SK-N-SH (cell line): ENCODE measurements around the gene IFT172.

Experiments
- EP300 ChIP-seq, 2 experiments: IDR thresholded peaks; 2 replicates each; pipeline versions ENCODE4 v1.4.0 to v1.6.1; 2012; ENCODE audit warnings: borderline replicate concordance in 1 of 2, low read depth in 1 of 2, low read length in 1 of 2
- TF ChIP-seq, protein P1 (sequence below): fragments of 200-600 bp; sonication (generic); IDR thresholded peaks from 2 replicates; pipeline ENCODE4 v1.6.1; 2017; ENCODE audit warnings: antibody characterized with exemption, mild to moderate bottlenecking, moderate library complexity
- TF ChIP-seq, protein P2 (sequence below): IDR thresholded peaks from 2 replicates; pipeline ENCODE4 v1.4.0; 2012; ENCODE audit warnings: low read depth, borderline replicate concordance
- TF ChIP-seq, protein P3 (sequence below): IDR thresholded peaks from 2 replicates; pipeline ENCODE4 v1.6.1; 2012; ENCODE audit warnings: mild to moderate bottlenecking, low read depth, low read length, moderate library complexity

DNA sequence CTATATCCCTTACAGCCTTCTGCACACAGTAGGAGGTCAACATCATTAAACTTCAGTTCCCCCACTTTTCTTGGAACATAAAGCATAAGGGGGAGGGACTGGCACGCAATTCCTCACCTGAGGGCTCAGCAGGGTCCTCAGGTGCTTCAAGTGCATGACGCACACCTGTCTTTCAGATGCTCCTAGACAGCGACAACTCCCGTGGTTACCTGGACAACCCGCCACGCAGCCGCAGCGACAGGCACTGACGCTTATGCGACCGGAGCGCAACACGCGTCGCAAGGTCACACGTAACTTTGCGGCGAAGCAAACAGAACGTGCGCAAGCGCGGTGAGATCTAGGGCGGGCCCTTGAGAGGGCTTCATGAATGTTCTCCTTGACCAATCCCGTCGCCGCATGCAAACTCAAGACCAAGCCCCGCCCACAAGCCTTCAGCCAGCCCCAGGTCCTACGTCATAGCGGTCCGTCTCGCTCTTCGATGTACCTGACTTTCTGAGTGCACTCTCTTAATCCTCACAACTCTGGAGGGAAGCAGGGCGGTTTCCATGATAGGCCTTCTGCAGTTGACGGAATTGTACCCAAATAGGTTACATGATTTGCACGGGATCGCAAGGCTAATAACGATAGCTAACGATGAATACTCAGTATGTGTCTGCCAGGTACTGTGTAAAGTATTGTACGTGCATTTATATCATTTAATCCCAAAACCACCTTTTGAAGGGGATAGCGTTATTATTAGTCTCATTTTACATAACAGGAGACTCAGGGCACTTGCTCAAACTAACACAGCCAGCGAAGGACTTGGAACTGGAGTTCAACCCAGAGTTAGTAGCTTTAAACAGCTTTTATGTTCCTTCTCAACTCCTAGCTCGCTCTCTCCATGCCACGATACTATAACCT is at the start of gene IFT172:
- TF ChIP-seq, protein P1, sequence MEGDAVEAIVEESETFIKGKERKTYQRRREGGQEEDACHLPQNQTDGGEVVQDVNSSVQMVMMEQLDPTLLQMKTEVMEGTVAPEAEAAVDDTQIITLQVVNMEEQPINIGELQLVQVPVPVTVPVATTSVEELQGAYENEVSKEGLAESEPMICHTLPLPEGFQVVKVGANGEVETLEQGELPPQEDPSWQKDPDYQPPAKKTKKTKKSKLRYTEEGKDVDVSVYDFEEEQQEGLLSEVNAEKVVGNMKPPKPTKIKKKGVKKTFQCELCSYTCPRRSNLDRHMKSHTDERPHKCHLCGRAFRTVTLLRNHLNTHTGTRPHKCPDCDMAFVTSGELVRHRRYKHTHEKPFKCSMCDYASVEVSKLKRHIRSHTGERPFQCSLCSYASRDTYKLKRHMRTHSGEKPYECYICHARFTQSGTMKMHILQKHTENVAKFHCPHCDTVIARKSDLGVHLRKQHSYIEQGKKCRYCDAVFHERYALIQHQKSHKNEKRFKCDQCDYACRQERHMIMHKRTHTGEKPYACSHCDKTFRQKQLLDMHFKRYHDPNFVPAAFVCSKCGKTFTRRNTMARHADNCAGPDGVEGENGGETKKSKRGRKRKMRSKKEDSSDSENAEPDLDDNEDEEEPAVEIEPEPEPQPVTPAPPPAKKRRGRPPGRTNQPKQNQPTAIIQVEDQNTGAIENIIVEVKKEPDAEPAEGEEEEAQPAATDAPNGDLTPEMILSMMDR: no peak
- TF ChIP-seq, protein P2, sequence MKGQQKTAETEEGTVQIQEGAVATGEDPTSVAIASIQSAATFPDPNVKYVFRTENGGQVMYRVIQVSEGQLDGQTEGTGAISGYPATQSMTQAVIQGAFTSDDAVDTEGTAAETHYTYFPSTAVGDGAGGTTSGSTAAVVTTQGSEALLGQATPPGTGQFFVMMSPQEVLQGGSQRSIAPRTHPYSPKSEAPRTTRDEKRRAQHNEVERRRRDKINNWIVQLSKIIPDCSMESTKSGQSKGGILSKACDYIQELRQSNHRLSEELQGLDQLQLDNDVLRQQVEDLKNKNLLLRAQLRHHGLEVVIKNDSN: no peak
- no peak for TF ChIP-seq EP300 (IDR thresholded peaks at IDR 0.05; ENCODE audit: borderline replicate concordance in 1 of 2, low read depth in 1 of 2, low read length in 1 of 2)
- TF ChIP-seq, protein P3, sequence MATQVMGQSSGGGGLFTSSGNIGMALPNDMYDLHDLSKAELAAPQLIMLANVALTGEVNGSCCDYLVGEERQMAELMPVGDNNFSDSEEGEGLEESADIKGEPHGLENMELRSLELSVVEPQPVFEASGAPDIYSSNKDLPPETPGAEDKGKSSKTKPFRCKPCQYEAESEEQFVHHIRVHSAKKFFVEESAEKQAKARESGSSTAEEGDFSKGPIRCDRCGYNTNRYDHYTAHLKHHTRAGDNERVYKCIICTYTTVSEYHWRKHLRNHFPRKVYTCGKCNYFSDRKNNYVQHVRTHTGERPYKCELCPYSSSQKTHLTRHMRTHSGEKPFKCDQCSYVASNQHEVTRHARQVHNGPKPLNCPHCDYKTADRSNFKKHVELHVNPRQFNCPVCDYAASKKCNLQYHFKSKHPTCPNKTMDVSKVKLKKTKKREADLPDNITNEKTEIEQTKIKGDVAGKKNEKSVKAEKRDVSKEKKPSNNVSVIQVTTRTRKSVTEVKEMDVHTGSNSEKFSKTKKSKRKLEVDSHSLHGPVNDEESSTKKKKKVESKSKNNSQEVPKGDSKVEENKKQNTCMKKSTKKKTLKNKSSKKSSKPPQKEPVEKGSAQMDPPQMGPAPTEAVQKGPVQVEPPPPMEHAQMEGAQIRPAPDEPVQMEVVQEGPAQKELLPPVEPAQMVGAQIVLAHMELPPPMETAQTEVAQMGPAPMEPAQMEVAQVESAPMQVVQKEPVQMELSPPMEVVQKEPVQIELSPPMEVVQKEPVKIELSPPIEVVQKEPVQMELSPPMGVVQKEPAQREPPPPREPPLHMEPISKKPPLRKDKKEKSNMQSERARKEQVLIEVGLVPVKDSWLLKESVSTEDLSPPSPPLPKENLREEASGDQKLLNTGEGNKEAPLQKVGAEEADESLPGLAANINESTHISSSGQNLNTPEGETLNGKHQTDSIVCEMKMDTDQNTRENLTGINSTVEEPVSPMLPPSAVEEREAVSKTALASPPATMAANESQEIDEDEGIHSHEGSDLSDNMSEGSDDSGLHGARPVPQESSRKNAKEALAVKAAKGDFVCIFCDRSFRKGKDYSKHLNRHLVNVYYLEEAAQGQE: no peak
